Heart right ventricle (tissue), 16 donors: ENCODE data around the gene SH3TC1. TPM values are rescaled to one million over a fixed set of nuclear protein-coding genes. Genes with fewer than 3 reads are reported as not detected.

Source experiments
- ATAC-seq, 8 donors: fragments of 200-7000 bp; cut with Tn5 transposase; one replicate each; pipeline ENCODE4 v1.9.1; 2020; ENCODE audit warnings: mild to moderate bottlenecking in 8 of 8, moderate library complexity in 8 of 8, moderate number of reproducible peaks in 1 of 8
- DNase-seq, 2 donors: peaks; one replicate each; pipeline ENCODE4 v3.0.0-alpha.2; 2020
- H3K27ac ChIP-seq, 10 donors: fragments of 200-600 bp; sonication (generic) in 2 of 10; one replicate each; pipeline versions ENCODE4 v1.5.0 to v1.8.0; 2020 to 2022; ENCODE audit warnings: mild to moderate bottlenecking in 3 of 10
- H3K27me3 ChIP-seq, 7 donors: fragments of 200-600 bp; one replicate each; pipeline ENCODE4 v1.8.0; 2021 to 2022; ENCODE audit warnings: mild to moderate bottlenecking in 2 of 7
- H3K36me3 ChIP-seq, 9 donors: fragments of 200-600 bp; sonication (generic) in 1 of 9; one replicate each; pipeline versions ENCODE4 v1.5.0 to v1.8.0; 2020 to 2022; ENCODE audit warnings: mild to moderate bottlenecking in 2 of 9
- H3K4me1 ChIP-seq, 9 donors: fragments of 200-600 bp; sonication (generic) in 1 of 9; one replicate each; pipeline versions ENCODE4 v1.5.0 to v1.8.0; 2020 to 2022; ENCODE audit warnings: mild to moderate bottlenecking in 4 of 9
- H3K4me3 ChIP-seq, 10 donors: fragments of 200-600 bp; sonication (generic) in 2 of 10; one replicate each; pipeline versions ENCODE4 v1.5.0 to v1.8.0; 2020 to 2022; ENCODE audit warnings: mild to moderate bottlenecking in 7 of 10, moderate library complexity in 2 of 10
- H3K9me3 ChIP-seq, 11 donors: fragments of 200-600 bp in 10 of 11; sonication (generic) in 2 of 11; one replicate each; pipeline versions ENCODE4 v1.5.0 to v1.8.0; 2013 to 2022; ENCODE audit warnings: mild to moderate bottlenecking in 2 of 11, control low read depth in 1 of 11, moderate library complexity in 1 of 11
- WGBS, 2 donors: extraction: QIAGEN DNeasy Blood & Tissue Kit; methylation state at CpG; one replicate each; pipeline ENCODE4 v1.1.7; 2013; ENCODE audit warnings: inconsistent platforms in 1 of 2; 5-methylcytosine and 5-hydroxymethylcytosine counted together
- intact Hi-C, 10 donors: fragments of 100-400 bp; cut with DNase I; formaldehyde crosslinking; loops; one replicate each; pipeline versions ENCODE4 v1.11.1 to v1.14.2; 2022
- polyA plus RNA-seq, 2 donors: library from polyadenylated mRNA; stranded (reverse); fragments of 200-250 nt; gene quantifications; one replicate each; pipeline ENCODE4 v1.2.3, GENCODE V29; 2013
- total RNA-seq, 10 donors: library from RNA; stranded (reverse); fragmentation: NEBNext Ultra II Directional in 3 of 10; extraction: Animal tissue kit (Norgen Biotek cat#: 25700) in 3 of 10; gene quantifications; one replicate each; pipeline versions ENCODE4 v1.2.1 to v1.2.4, GENCODE V29; 2021 to 2023
- TF ChIP-seq, protein P1 (sequence below), 9 donors: fragments of 200-600 bp; sonication (generic) in 2 of 9; IDR thresholded peaks; one replicate each; pipeline versions ENCODE4 v1.5.0 to v1.8.0; 2021 to 2022; ENCODE audit warnings: antibody characterized with exemption in 9 of 9, mild to moderate bottlenecking in 5 of 9, moderate library complexity in 1 of 9
- donor health status: Arrhythmogenic right ventricular cardiomyopathy.
- donor health status: ischemic (EF 13 %, LVEDD 7.1; RV severe dilation, severe dysfunction).
- donor health status: healthy with polysubstance abuse.
- donor health status: DM: no; HTN: yes; CAD: no.
- donor health status: DM: no; HTN: no; CAD: no.
- donor health status: ischemic (EF 25% LVEDD 6.9; RV normal size, moderate dysfunction).
- donor health status: ischemic (EF 25% LVEDD 5.7; RV mildly dilated, moderate dysfunction).
- donor health status: healthy.
- donor health status: DM: yes; HTN: yes; CAD: no.
- donor health status: Ischemic cardiomyopathy.
- donor health status: ischemic (EF 35%, LVEDD 5.7; RV mildly dilated, moderate dysfunction).
- donor health status: nonischemic (EF 11% LVEDD 7.7; RV severe dilation, severe dysfunction).
- donor health status: DM: yes; HTN: yes; CAD: no.
- donor health status: PGD.
- donor health status: ischemic (EF 29% LVEDD 5.4; RV normal size, mild dysfunction).
- donor health status: nonischemic (EF 23%, LVEDD 6.1; RV moderate dilation, normal function).

SH3TC1 gene
- total and polyA plus RNA-seq, 12 donors = 7.4 to 22.8 (median 11.2) TPM

DNA sequence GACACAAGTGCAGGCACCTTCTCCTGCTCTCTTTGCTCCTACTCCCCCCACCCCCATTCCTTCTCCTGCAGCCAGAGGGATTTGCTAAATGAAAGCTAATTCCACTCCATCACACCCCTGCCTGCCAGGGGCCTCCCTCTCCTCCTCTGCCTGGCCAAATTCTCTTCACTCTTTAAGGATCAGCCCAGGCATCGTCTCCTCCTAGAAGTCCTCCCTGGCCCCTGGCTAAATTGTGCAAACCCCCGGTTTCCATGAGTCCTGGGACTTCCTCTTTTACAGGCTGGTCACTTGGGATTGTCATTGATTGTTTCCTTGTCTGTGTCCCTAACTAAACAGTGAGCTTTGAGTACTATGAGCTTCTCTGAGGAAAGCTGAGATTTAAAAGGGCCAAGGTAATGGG, 31.8 kb upstream of the SH3TC1 start:
- peaks cover 0 to 15% (median 6%) of the 10 kb centered on the region in 11 donors for H3K9me3 ChIP-seq
- H3K4me3 ChIP-seq = no peak overlapping the region
- DNase-seq (no peak), ATAC-seq (peak in 1 of 8 donors; percentile 21)
- peaks cover 0 to 11% (median 0%) of the 10 kb centered on the region in 7 donors for H3K27me3 ChIP-seq
- H3K36me3 ChIP-seq = no peaks in the 10 kb centered on the region
- H3K4me1 ChIP-seq = peaks cover 0 to 18% (median 0%) of the 10 kb centered on the region in 9 donors
- H3K27ac ChIP-seq = peak overlapping the region in 2 of 10 donors; percentile 25 to 82
- TF ChIP-seq, protein P1, sequence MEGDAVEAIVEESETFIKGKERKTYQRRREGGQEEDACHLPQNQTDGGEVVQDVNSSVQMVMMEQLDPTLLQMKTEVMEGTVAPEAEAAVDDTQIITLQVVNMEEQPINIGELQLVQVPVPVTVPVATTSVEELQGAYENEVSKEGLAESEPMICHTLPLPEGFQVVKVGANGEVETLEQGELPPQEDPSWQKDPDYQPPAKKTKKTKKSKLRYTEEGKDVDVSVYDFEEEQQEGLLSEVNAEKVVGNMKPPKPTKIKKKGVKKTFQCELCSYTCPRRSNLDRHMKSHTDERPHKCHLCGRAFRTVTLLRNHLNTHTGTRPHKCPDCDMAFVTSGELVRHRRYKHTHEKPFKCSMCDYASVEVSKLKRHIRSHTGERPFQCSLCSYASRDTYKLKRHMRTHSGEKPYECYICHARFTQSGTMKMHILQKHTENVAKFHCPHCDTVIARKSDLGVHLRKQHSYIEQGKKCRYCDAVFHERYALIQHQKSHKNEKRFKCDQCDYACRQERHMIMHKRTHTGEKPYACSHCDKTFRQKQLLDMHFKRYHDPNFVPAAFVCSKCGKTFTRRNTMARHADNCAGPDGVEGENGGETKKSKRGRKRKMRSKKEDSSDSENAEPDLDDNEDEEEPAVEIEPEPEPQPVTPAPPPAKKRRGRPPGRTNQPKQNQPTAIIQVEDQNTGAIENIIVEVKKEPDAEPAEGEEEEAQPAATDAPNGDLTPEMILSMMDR (IDR thresholded peaks at IDR 0.05) = no peak
- intact Hi-C loops = no loop called here
- WGBS, 2 donors = 47 to 49% methylated on average over 2 of the region's 2 CpGs

DNA sequence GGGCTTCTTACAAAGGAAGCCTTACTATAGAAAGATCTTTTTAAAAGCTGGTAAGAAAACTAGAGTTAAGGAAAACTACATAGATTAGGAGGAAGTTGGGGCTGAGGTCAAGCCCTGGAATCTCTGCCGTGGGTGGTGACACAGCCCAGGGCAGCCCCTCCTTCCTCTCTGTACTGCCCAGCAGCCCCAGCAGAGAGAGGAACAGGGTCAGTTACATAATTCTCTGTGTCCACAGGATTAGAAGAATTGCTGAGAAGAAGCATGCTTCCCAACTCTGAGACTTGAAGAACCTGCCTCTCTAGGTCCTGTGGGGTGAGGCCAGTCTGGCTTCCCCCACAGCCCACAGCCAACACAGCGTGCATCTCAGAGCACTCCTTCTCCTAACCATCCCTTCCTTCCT, 31.3 kb upstream of the SH3TC1 start:
- peaks cover 0 to 15% (median 6%) of the 10 kb centered on the region in 11 donors for H3K9me3 ChIP-seq
- 40 to 41% methylated on average over 2 of the region's 2 CpGs for WGBS, 2 donors
- H3K4me1 ChIP-seq = peaks cover 0 to 18% (median 0%) of the 10 kb centered on the region in 9 donors
- H3K4me3 ChIP-seq = no peak overlapping the region
- DNase-seq = no peak
- H3K27me3 ChIP-seq = peaks cover 0 to 14% (median 0%) of the 10 kb centered on the region in 7 donors
- peak in 6 of 8 donors; percentile 31 to 78 (median 56) for ATAC-seq
- H3K27ac ChIP-seq = peak overlapping the region in 2 of 10 donors; percentile 25 to 82
- TF ChIP-seq, protein P1 (IDR thresholded peaks at IDR 0.05) = no peak
- intact Hi-C loops = no loop called here
- H3K36me3 ChIP-seq = no peaks in the 10 kb centered on the region

DNA sequence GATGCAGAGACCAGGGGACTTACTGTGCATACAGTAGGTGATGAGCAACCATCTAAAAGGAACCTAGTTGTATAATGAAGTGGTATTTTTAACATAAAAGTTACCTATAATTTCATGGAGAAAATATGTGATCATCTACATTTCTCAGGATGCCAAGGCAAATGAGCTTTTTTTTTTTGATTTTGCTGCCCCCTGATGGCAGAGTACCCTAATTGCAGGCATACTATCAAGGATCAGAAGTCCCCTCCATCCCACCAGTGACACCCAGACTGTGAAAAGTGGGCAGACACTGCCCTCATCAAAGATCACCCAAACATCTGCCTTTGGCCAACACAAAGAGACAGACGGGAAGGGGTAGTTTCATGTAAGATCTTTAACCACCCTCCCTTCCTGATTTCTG, 30.9 kb upstream of the SH3TC1 start:
- no peak overlapping the region for H3K4me3 ChIP-seq
- intact Hi-C loops = no loop called here
- no peaks in the 10 kb centered on the region for H3K36me3 ChIP-seq
- peaks cover 0 to 14% (median 0%) of the 10 kb centered on the region in 7 donors for H3K27me3 ChIP-seq
- H3K9me3 ChIP-seq = peaks cover 0 to 15% (median 6%) of the 10 kb centered on the region in 11 donors
- no peak overlapping the region for H3K27ac ChIP-seq
- 97 to 98% methylated on average over 1 of the region's 1 CpG for WGBS, 2 donors
- peaks cover 0 to 18% (median 0%) of the 10 kb centered on the region in 9 donors for H3K4me1 ChIP-seq
- TF ChIP-seq, protein P1 (IDR thresholded peaks at IDR 0.05) = peak in 6 of 9 donors; percentile 20 to 39 (median 34)
- ATAC-seq = no peak
- no peak for DNase-seq

DNA sequence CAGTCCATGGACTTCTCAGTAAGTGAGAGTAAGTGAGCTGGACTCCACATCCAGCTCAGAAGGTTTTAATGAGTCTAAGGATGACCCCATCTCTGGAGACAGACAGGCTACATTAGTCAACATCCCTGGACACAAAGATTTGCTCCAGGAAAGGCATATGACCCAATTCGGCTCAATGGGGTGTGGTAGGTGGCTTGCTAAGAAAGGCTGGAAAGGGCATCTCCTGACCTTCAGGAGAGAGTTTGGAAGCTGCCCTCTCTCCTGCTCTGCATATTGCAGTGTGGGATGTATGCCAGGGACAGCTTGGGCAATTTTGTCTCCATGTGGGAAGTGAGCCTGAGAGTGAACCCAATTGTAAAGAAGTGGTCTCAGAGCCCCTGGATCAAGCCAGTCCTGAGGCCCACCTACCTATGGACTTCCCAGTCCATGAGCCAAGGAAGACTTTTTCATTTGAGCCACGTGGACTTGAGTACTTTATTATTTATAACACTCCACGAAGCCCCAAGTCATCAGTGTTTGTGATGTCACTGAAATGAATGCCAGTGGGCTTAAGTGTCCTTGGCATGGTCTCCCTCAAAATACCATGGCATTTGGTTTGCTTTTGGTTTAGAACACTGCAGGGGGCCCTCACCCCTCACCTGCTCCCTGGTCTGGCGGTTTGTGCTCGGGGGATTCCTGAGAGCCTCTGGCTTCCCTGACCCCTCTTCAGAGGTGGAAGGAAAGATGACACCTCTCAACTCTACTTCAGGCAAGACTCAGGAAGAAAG, 30.1 kb upstream of the SH3TC1 start:
- Histone ChIP-seq H3K27ac (no peak overlapping the region), H3K27me3 (peaks cover 0 to 18% (median 0%) of the 10 kb centered on the region in 7 donors), H3K4me3 (no peak overlapping the region), H3K9me3 (peaks cover 0 to 15% (median 6%) of the 10 kb centered on the region in 11 donors), H3K36me3 (no peaks in the 10 kb centered on the region), H3K4me1 (peaks cover 0 to 18% (median 0%) of the 10 kb centered on the region in 9 donors)
- WGBS, 2 donors = 85 to 90% methylated on average over 5 of the region's 5 CpGs
- intact Hi-C loops = no loop called here
- ATAC-seq = no peak
- no peak for DNase-seq
- TF ChIP-seq, protein P1 (IDR thresholded peaks at IDR 0.05) = no peak
